B cell (primary cell): ENCODE data around the gene CENPA. TPM values are rescaled to one million over a fixed set of nuclear protein-coding genes. Genes with fewer than 3 reads are reported as not detected.

ENCODE experiments used
- ATAC-seq: fragments of 200-7000 bp; cut with Tn5 transposase; one replicate; pipeline ENCODE4 v1.10.0; 2021; ENCODE audit warnings: low read depth, mild to moderate bottlenecking, moderate number of reproducible peaks, moderate library complexity
- CTCF ChIA-PET: fragments of 350-600 bp; sonication (Branson Sonifier 250); formaldehyde crosslinking; loops from one replicate; lab custom pipeline; 2021; ENCODE audit warnings: antibody characterized with exemption, inconsistent platforms; lab: Charles Lee
- POLR2A ChIA-PET: fragments of 350-600 bp; sonication (Branson Sonifier 250); formaldehyde crosslinking; loops from one replicate; lab custom pipeline; 2021; ENCODE audit warnings: antibody characterized with exemption; lab: Charles Lee
- DNase-seq: peaks from one replicate; pipeline ENCODE4 v3.0.0; 2013
- H2AFZ ChIP-seq: 2 replicates; pipeline ENCODE4 v1.6.1; 2012; ENCODE audit warnings: mild to moderate bottlenecking, low read depth, low read length; ENCODE audit not compliant: insufficient read depth, poor library complexity, severe bottlenecking
- H3K27ac ChIP-seq, 2 donors: 1 replicate in 1 of 2; 2 replicates in 1 of 2; pipeline ENCODE4 v1.5.1; 2012 to 2013; ENCODE audit warnings: low read length in 2 of 2, mild to moderate bottlenecking in 2 of 2, moderate library complexity in 1 of 2
- H3K27me3 ChIP-seq, 4 experiments: fragments of 200-600 bp in 1 of 4; sonication (generic) in 1 of 4; replicated peaks in 1 of 4; 1 replicate in 2 of 4; 2 replicates in 2 of 4; pipeline versions ENCODE4 v1.6.1 to v1.7.0; 2013 to 2016; ENCODE audit warnings: low read length in 3 of 4, mild to moderate bottlenecking in 2 of 4, mixed read lengths in 1 of 4, moderate library complexity in 1 of 4; ENCODE audit not compliant: insufficient read depth in 4 of 4, control insufficient read depth in 3 of 4; ENCODE audit errors: control extremely low read depth in 1 of 4
- H3K36me3 ChIP-seq, 2 experiments: replicated peaks in 1 of 2; 1 replicate in 1 of 2; 2 replicates in 1 of 2; pipeline versions ENCODE4 v1.6.1 to v1.7.1; 2013; ENCODE audit warnings: low read length in 1 of 2; ENCODE audit not compliant: insufficient read depth in 2 of 2, control insufficient read depth in 1 of 2; ENCODE audit errors: control extremely low read depth in 1 of 2, extremely low read depth in 1 of 2
- H3K4me1 ChIP-seq, 2 donors: fragments of 200-600 bp in 1 of 2; sonication (generic) in 1 of 2; 1 replicate in 1 of 2; 2 replicates in 1 of 2; pipeline versions ENCODE4 v1.5.1 to v1.6.1; 2013 to 2017; ENCODE audit warnings: low read length in 2 of 2; ENCODE audit not compliant: control insufficient read depth in 2 of 2, insufficient read depth in 2 of 2
- H3K4me2 ChIP-seq: replicated peaks from 2 replicates; pipeline ENCODE3; 2012; ENCODE audit warnings: mild to moderate bottlenecking, low read depth, low read length; ENCODE audit not compliant: poor library complexity, severe bottlenecking
- H3K4me3 ChIP-seq, 5 experiments: fragments of 200-600 bp in 1 of 5; sonication (generic) in 1 of 5; 1 replicate in 3 of 5; 2 replicates in 2 of 5; pipeline versions ENCODE4 v1.5.1 to v1.7.0; 2011 to 2016; ENCODE audit warnings: low read length in 4 of 5, mild to moderate bottlenecking in 4 of 5, low read depth in 2 of 5, control low read depth in 1 of 5, moderate library complexity in 1 of 5; ENCODE audit not compliant: insufficient read depth in 1 of 5; ENCODE audit errors: control extremely low read depth in 1 of 5, extremely low read depth in 1 of 5
- H3K79me2 ChIP-seq: fragments of 200-600 bp; sonication (generic); one replicate; pipeline ENCODE4 v1.6.0; 2016; ENCODE audit warnings: low read length; ENCODE audit not compliant: control insufficient read depth, insufficient read depth
- H3K9ac ChIP-seq: fragments of 200-600 bp; sonication (generic); 2 replicates; pipeline ENCODE4 v1.6.1; 2017; ENCODE audit warnings: mild to moderate bottlenecking, low read length, moderate library complexity
- H3K9me3 ChIP-seq, 3 donors: one replicate each; pipeline versions ENCODE4 v1.6.1 to v1.7.1; 2013; ENCODE audit warnings: low read length in 2 of 3; ENCODE audit not compliant: control insufficient read depth in 2 of 3, insufficient read depth in 1 of 3; ENCODE audit errors: control extremely low read depth in 1 of 3
- H4K20me1 ChIP-seq: 2 replicates; pipeline ENCODE4 v1.6.0; 2012; ENCODE audit warnings: mild to moderate bottlenecking, low read length; ENCODE audit not compliant: insufficient read depth, control insufficient read depth, poor library complexity, severe bottlenecking
- H3K27ac Mint-ChIP-seq: one replicate; pipeline ENCODE4 v1.8.0; 2021; ENCODE audit warnings: mixed read lengths
- H3K27me3 Mint-ChIP-seq: one replicate; pipeline ENCODE4 v1.8.0; 2021; ENCODE audit warnings: mixed read lengths
- H3K4me1 Mint-ChIP-seq: one replicate; pipeline ENCODE4 v1.8.0; 2021; ENCODE audit warnings: mixed read lengths
- H3K4me3 Mint-ChIP-seq: one replicate; pipeline ENCODE4 v1.8.0; 2021; ENCODE audit warnings: mixed read lengths
- H3K9me3 Mint-ChIP-seq: one replicate; pipeline ENCODE4 v1.8.0; 2022; ENCODE audit warnings: mixed read lengths; ENCODE audit not compliant: insufficient read depth
- CTCF ChIP-seq: fragments of 200-600 bp; IDR thresholded peaks from one replicate; pipeline ENCODE4 v1.8.0; 2022; ENCODE audit warnings: antibody characterized with exemption, mild to moderate bottlenecking
- EZH2 ChIP-seq: IDR thresholded peaks from 2 replicates; pipeline ENCODE4 v1.6.1; 2012; ENCODE audit warnings: borderline replicate concordance, low read depth, mild to moderate bottlenecking, moderate library complexity, low read length; ENCODE audit not compliant: insufficient read depth, poor library complexity, severe bottlenecking
- WGBS: methylation state at CpG from one replicate; pipeline ENCODE4 v1.1.5; 2013; ENCODE audit warnings: missing lambda C conversion rate; ENCODE audit not compliant: insufficient coverage; 5-methylcytosine and 5-hydroxymethylcytosine counted together
- intact Hi-C: fragments of 100-400 bp; cut with micrococcal nuclease; formaldehyde crosslinking; loops from one replicate; pipeline ENCODE4 v1.10.0; 2022
- polyA plus RNA-seq: library from polyadenylated mRNA; depleted of rRNA; stranded (reverse); fragments of >200 nt; gene quantifications from 2 replicates; pipeline ENCODE4 v1.2.3, GENCODE V29; 2012
- total RNA-seq, 2 donors: library from RNA; stranded (reverse); fragments of 120-200 nt in 1 of 2; gene quantifications; 1 replicate in 1 of 2; 2 replicates in 1 of 2; pipeline versions ENCODE4 v1.2.3 to v1.2.4, GENCODE V29; 2013 to 2022

CENPA gene
- total and polyA plus RNA-seq, 2 donors (not counting 1 experiment from before 2014, with no cell fraction given) = 0.10 TPM; not detected in 1

GRCh38 chr2:26780203-26780760, 5.6 kb upstream of the CENPA start:
- Mint-ChIP-seq H3K27ac (no peak overlapping the region), H3K4me1 (peaks cover under 1% of the 10 kb centered on the region), H3K9me3 (no peaks in the 10 kb centered on the region), H3K4me3 (no peak overlapping the region), H3K27me3 (no peaks in the 10 kb centered on the region)
- Histone ChIP-seq H3K9ac (no peak overlapping the region), H3K27ac (no peak overlapping the region), H3K4me1 (peaks cover 3 to 4% of the 10 kb centered on the region in 2 donors), H3K27me3 (no peaks in the 10 kb centered on the region), H4K20me1 (no peaks in the 10 kb centered on the region), H3K4me3 (no peak overlapping the region), H3K9me3 (no peaks in the 10 kb centered on the region), H3K4me2 (no peak overlapping the region), H3K79me2 (no peaks in the 10 kb centered on the region), H2AFZ (no peak overlapping the region), H3K36me3 (peaks cover 3 to 41% of the 10 kb centered on the region in 2 experiments)
- ATAC-seq (no peak), DNase-seq (no peak)
- ChIA-PET POLR2A (no interaction called here), CTCF (interaction anchor here (1.1 kb wide), 1 partner anchor 27 kb away, joined by 4 read pairs; no protein-coding TSS in a partner anchor)
- no peak for TF ChIP-seq EZH2
- no peak for TF ChIP-seq CTCF
- intact Hi-C loops = loop anchor here (10.0 kb wide), 3 partner anchors 305 to 1805 kb away; partner anchors contain the start of genes BABAM2, DNAJC27, KHK and RBKS
- WGBS = 100% methylated on average over 4 of the region's 4 CpGs
